GM12872 (cell line): ENCODE results near the gene CAPZB.

Experiments
- CTCF ChIP-seq: IDR thresholded peaks from 3 replicates; pipeline ENCODE4 v1.5.1; 2011; ENCODE audit warnings: low read depth, mild to moderate bottlenecking, low read length, moderate library complexity; ENCODE audit not compliant: insufficient read depth

CAPZB gene

GRCh38 chr1:19524791-19525190, 39.5 kb upstream of the CAPZB start:
- no peak for TF ChIP-seq CTCF

GRCh38 chr1:19521411-19521810, 36.1 kb upstream of the CAPZB start:
- no peak for TF ChIP-seq CTCF

- TF ChIP-seq CTCF: no peak
Observed at GRCh38 chr1:19517017-19517416, 31.7 kb upstream of the CAPZB start.

- TF ChIP-seq CTCF: no peak
Observed at GRCh38 chr1:19515201-19515600, 29.9 kb upstream of the CAPZB start.

- no peak for TF ChIP-seq CTCF
Observed at GRCh38 chr1:19514391-19514831, 29.1 kb upstream of the CAPZB start.

- TF ChIP-seq CTCF: no peak
Observed at GRCh38 chr1:19512545-19512944, 27.2 kb upstream of the CAPZB start.

- TF ChIP-seq CTCF: no peak
Observed at GRCh38 chr1:19511116-19511515, 25.8 kb upstream of the CAPZB start.

- no peak for TF ChIP-seq CTCF
Observed at GRCh38 chr1:19507516-19507915, 22.2 kb upstream of the CAPZB start.
